GM18867 (cell line): ENCODE data around the gene BECN2.

ENCODE experiments used
- ATAC-seq: cut with Tn5 transposase; IDR thresholded peaks from one replicate; pipeline ENCODE4 v1.9.1; 2021; ENCODE audit warnings: mild to moderate bottlenecking, moderate library complexity; ENCODE audit not compliant: unreplicated experiment

Gene BECN2

GRCh38 chr1:241957692-241958494 lies at the start of gene BECN2:
TSS of gene BECN2 (plus strand) at chr1:241957767. CDS start at chr1:241957767, 0 bp downstream.
- no peak for ATAC-seq

DNA sequence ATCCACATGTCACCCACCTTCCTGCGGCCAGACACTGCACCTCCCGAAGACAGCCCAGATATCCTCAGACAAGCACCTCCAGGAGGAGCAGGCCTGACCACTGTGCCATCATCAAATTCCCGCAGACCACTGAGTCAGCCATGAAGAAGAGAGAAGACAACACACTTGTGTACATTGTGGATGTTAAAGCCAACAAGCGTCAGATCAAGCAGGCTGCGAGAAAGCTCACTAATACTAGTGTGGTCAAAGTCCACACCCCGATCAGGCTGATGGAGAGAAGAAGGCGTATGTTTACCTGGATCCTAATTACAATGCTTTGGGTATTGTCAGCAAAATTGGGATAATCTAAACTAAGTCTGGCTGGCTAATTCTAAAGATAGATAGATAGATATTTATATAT lies 41.4 kb upstream of the BECN2 start:
- ATAC-seq: no peak

- no peak for ATAC-seq
Measured at GRCh38 chr1:241917487-241917886, 40.1 kb upstream of the BECN2 start.

GRCh38 chr1:241918879-241919278 lies 38.7 kb upstream of the BECN2 start:
- ATAC-seq: no peak

- ATAC-seq: no peak
Measured at GRCh38 chr1:241924080-241924808, 33.3 kb upstream of the BECN2 start.

GRCh38 chr1:241926141-241926540 lies 31.4 kb upstream of the BECN2 start:
- ATAC-seq: no peak

DNA sequence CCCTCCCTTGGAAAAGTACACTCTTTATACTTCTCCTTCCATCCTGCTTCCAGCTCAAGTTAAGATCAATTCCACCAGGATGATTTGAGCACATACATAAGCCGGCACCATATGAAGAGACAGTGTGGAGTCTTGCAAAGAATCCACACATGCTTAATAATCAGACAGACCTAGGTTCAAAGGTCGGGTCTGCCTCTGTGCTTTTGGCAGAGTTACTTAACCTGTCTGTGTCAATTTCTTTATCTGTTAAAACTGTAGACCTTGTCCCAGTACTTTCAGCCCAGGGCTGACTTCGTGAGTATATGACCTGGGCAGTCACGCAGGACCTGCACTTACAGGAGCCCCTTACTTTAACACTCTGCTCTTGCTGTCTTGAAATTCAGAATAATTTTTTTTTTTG lies 30.2 kb upstream of the BECN2 start:
- ATAC-seq: no peak

DNA sequence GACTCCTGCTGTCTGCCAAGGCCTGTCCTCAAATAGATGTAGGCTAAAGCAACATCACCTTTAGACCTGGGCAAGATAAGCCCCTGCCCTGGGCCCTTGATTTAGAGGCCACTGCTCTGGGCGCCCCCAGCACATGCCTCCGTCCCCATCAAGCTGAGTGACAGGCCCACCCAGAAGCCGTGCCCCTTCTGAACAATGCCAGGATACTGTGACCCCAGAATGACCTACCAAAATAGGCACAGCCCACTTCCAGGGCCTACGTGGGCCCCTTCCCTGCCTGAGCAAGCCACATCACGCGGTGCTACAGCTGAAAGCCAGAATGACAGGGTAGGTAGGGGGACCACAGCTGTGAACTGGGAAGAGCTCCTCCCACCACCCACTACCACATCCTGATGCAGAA lies 24.7 kb upstream of the BECN2 start:
- ATAC-seq: no peak

GRCh38 chr1:241934201-241934848 lies 23.2 kb upstream of the BECN2 start:
- ATAC-seq: no peak

- no peak for ATAC-seq
Measured at GRCh38 chr1:241934866-241935265, 22.7 kb upstream of the BECN2 start.

GRCh38 chr1:241939798-241940197 lies 17.8 kb upstream of the BECN2 start:
- ATAC-seq: no peak

DNA sequence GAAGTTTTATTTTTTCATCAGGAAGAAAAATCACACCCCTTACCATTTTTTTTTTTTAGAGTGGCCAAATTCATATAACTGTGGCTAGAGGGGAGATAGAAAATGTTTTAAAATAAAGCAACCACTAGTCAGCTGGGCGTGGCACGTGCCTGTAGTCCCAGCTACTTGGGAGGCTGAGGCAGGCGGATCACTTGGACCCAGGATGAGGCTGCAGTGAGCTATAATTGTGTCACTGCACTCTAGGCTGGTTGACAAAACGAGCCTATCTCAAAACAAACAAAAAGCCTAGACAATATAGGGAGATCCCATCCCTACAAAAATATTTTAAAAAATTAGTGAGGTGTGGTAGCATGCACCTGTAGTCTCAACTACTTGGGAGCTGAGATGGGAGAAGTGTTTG lies 14.8 kb upstream of the BECN2 start:
- no peak for ATAC-seq

GRCh38 chr1:241944300-241944699 lies 13.3 kb upstream of the BECN2 start:
- no peak for ATAC-seq

DNA sequence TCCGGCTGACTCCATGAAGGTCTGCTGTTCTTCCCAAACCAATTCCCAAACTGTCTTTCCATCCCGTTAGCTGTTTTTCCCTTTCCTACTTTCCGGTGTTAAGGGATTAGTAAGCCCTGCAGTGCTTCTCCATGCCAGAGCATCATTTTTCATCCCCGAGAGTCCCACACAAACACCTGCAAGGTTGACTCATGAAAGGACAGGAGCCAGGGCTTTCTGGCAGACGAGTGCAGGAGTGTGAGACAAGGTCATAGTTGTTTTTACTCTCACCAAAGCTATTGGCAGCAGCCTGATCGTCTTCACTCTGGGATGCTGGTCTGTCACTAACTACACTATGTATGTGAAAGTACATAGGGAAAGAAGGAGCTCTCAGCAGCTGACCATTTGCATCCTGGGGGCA lies 10.2 kb upstream of the BECN2 start:
- no peak for ATAC-seq

- no peak for ATAC-seq
Measured at GRCh38 chr1:241950390-241950789, 7.2 kb upstream of the BECN2 start.

DNA sequence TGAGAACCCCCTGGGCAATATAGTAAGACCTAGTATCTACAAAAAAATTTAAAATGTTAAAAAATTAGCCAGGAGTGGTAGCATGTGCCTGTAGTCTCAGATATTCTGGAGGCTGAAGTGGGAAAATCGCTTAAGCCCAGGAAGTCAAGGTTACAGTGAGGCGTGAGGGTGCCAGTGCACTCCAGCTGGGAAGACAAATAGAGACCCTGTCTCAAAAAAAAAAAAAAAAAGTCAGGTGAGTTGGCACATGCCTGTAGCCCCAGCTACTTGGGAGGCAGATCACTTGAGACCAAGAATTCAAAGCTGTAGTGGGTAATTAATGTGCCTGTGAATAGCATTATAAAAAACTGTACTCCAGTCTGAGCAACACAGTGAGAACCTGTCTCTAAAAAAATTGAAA lies 4.6 kb downstream of the BECN2 start:
- ATAC-seq: no peak

DNA sequence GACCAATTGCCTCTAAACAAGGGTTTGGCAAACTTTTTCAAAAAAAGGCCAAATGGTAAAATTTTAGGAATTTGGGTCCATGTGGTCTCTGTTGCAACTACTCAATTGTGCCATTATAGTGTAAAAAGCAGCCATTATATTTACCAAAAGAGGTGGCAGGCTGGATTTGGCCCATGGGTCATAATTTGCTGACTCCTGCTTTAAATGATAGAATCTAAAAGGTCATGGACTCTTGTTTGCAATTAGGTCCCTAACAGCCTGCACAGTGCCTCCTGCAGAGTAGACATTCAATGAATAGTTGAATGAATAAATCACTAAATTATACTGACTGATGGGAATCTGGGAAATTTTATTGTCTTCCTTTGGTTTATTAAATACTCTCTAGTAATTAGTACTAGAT lies 6.2 kb downstream of the BECN2 start:
- ATAC-seq: no peak

DNA sequence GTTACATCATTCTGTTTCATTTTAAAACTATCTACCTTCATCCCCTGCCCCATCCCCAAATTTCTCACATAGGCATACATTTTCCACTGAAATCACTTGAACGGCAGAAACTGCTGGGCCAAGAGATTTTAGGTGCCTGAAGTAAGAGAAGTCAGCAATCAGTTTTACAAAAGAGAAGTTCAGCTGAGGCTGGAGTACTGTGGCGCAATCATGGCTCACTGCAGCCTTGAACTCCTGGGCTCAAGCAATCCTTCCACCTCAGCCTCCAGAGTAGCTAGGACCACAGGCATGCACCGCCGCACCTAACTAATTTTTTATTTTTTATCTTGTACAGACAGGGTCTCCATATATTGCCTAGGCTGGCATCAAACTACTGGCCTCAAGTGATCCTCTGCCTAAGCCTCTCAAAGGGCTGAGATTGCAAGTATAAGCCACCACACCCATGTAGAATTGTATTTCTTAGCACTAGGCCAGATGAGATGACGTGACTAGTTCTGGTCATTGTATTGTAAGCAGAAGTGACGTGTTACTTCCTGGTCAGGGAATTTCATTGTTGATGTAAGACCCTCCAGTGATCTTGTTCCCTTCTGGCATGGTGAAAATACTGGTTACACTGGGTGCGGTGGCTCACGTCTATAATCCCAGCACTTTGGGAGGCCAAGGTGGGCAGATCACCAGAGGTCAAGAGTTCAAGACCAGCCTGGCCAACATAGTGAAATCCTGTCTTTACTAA lies 7.1 kb downstream of the BECN2 start:
- ATAC-seq: no peak

GRCh38 chr1:241968611-241969010 lies 11.0 kb downstream of the BECN2 start:
- no peak for ATAC-seq

DNA sequence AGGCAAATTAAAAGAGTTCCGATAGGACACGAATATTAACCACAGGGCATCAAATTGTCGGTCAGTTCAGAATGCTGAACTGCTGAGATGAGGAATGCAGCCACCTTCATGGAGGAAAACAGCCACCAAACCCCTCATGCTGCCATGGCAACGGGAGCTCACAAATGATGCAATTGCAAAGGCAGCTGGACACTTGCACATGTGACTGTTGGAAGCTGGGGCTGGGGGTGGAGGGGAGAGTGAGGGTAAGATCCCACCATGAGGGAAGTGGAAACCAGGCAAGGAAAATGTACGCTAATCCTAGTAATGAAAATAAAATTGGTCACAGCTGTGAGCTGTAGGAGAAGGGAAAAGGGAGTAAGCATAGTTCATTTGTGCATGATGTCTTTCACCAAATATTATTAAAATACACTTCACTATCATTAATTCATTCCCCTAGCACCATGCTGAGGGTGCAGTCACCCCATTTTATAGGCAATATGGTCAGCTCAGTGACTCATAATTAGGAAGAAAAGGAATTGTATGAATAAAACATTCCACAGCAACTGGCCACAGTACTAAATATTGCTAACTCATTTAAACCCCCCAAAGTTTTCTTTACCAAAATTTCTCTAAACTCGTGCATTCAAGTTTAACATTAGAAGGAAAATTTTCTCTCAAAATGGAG lies 15.3 kb downstream of the BECN2 start:
- ATAC-seq: no peak

DNA sequence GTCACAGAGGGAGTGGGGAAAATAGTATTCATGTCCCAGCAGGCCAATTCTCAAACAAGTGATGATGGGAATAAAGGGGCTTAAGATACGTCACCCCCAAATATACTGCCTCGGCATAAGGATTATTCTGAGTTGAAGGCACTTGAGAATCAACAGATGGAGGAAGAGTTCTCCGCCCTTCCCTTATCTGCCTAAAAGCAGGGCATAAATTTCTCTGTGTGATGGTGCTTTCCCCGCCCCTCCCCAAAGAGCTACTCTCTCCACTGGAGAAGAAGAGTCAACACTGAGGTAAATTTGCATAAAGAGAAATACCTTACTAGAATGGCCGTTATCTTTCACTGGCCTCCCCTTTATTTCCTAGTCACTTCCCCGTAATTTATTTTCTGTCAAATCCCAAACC lies 18.7 kb downstream of the BECN2 start:
- ATAC-seq: no peak
